Stimulated activated CD4-positive, alpha-beta T cell treated with anti-CD3 and anti-CD28 coated beads, Interleukin-2, amount 100 ng/mL, for 48 hours (primary cell): ENCODE measurements around the gene RASGRF2.
"Not testable (repeated sequence)": the region's sequence is repeated elsewhere in the genome, so short reads cannot be mapped to it uniquely, and the experiment has no call there.

Experiments
- DNase-seq, 2 donors: peaks; one replicate each; pipeline ENCODE4 v3.0.0-alpha.2; 2020

The RASGRF2 gene

GRCh38 chr5:81023261-81023970 is 63.3 kb downstream of the RASGRF2 start:
- no peak for DNase-seq

GRCh38 chr5:81027481-81028058 is 67.4 kb downstream of the RASGRF2 start:
- DNase-seq, result no peak

- not testable (repeated sequence) for DNase-seq
These were observed 68.7 kb downstream of the RASGRF2 start for GRCh38 chr5:81028888-81029287.

- DNase-seq, result not testable (repeated sequence)
These were observed 69.6 kb downstream of the RASGRF2 start for GRCh38 chr5:81029736-81030135.

GRCh38 chr5:81030236-81031034 is 70.3 kb downstream of the RASGRF2 start:
- DNase-seq, result not testable (repeated sequence)

- DNase-seq, result no peak
These were observed 75.4 kb downstream of the RASGRF2 start for GRCh38 chr5:81035522-81035921.

GRCh38 chr5:81038495-81038894 is 78.3 kb downstream of the RASGRF2 start:
- no peak for DNase-seq

- DNase-seq, result no peak
These were observed 84.7 kb downstream of the RASGRF2 start for GRCh38 chr5:81044868-81045267.

- no peak for DNase-seq
These were observed 85.2 kb downstream of the RASGRF2 start for GRCh38 chr5:81045389-81045807.

GRCh38 chr5:81046041-81046440 is 85.9 kb downstream of the RASGRF2 start:
- no peak for DNase-seq

- DNase-seq, result no peak
These were observed 92.2 kb downstream of the RASGRF2 start for GRCh38 chr5:81052325-81052724.

GRCh38 chr5:81053282-81053681 is 93.1 kb downstream of the RASGRF2 start:
- DNase-seq, result not testable (repeated sequence)

GRCh38 chr5:81058121-81058520 is 98.0 kb downstream of the RASGRF2 start:
- DNase-seq, result no peak

- DNase-seq, result no peak
These were observed 105.3 kb downstream of the RASGRF2 start for GRCh38 chr5:81065492-81065891.

- no peak for DNase-seq
These were observed 105.9 kb downstream of the RASGRF2 start for GRCh38 chr5:81066102-81066501.

- DNase-seq, result no peak
These were observed 107.2 kb downstream of the RASGRF2 start for GRCh38 chr5:81067406-81067805.

- no peak for DNase-seq
These were observed 107.9 kb downstream of the RASGRF2 start for GRCh38 chr5:81068063-81068462.

- no peak for DNase-seq
These were observed 108.5 kb downstream of the RASGRF2 start for GRCh38 chr5:81068635-81069034.

- no peak for DNase-seq
These were observed 109.8 kb downstream of the RASGRF2 start for GRCh38 chr5:81069990-81070389.

- no peak for DNase-seq
These were observed 110.5 kb downstream of the RASGRF2 start for GRCh38 chr5:81070571-81071255.

GRCh38 chr5:81075041-81075440 is 114.9 kb downstream of the RASGRF2 start:
- DNase-seq, result no peak

GRCh38 chr5:81077105-81077504 is 116.9 kb downstream of the RASGRF2 start:
- DNase-seq, result no peak

GRCh38 chr5:81078930-81079329 is 118.8 kb downstream of the RASGRF2 start:
- DNase-seq, result no peak
